Measurements from ENCODE around the gene TEX53.

Gene TEX53

DNA sequence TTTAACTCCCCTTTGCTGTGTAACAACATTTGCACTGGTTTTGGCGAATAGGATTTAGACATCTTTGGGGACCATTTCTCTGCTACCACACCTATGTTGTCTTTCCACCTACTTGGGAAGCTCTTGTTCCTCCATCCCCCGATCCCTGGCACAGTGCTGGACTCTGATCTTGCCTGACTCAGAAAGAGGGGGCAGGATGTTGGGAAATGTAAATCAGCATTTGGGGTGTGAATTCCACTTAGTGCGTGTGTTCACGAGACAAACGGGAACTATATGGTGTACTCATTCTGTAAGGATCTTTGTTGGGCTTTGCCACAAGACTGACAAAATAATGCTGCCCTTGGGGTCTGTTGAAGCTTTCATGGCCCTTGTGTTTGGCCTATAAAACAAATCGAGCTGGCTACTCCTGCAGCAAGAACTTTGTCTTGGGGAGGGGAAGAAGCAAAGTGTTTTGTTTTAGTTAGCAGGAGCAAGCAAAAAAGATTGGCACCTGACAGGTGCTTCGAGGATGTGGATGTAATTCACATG lies 28.0 kb downstream of the TEX53 start:
- Histone ChIP-seq H3K9me2 (replicated peaks; ENCODE audit: control insufficient read depth, low read length) (no peaks in the 10 kb centered on the region), H3K79me2 (ENCODE audit: control insufficient read depth, low read length) (no peaks in the 10 kb centered on the region), H3K9me3 (ENCODE audit: control insufficient read depth, insufficient read depth, low read length) (no peaks in the 10 kb centered on the region), H3K36me3 (ENCODE audit: control insufficient read depth, low read length) (peaks cover 64% of the 10 kb centered on the region), H3K4me3 (ENCODE audit: low read length) (no peak overlapping the region), H3F3A (ENCODE audit: control insufficient read depth, insufficient read depth) (no peaks in the 10 kb centered on the region), H3K4me1 (ENCODE audit: control insufficient read depth, low read length) (no peaks in the 10 kb centered on the region), H3K4me2 (ENCODE audit: low read length) (no peak overlapping the region), H4K20me1 (ENCODE audit: control insufficient read depth, insufficient read depth, low read depth, low read length) (no peaks in the 10 kb centered on the region), H3K27ac (ENCODE audit: low read depth, low read length) (no peak overlapping the region), H3K27me3 (ENCODE audit: control insufficient read depth, low read length) (no peaks in the 10 kb centered on the region)
- TF ChIP-seq EZH2phosphoT487 (IDR thresholded peaks at IDR 0.05; ENCODE audit: borderline replicate concordance, low read length), result no peak
- TF ChIP-seq, protein P1, sequence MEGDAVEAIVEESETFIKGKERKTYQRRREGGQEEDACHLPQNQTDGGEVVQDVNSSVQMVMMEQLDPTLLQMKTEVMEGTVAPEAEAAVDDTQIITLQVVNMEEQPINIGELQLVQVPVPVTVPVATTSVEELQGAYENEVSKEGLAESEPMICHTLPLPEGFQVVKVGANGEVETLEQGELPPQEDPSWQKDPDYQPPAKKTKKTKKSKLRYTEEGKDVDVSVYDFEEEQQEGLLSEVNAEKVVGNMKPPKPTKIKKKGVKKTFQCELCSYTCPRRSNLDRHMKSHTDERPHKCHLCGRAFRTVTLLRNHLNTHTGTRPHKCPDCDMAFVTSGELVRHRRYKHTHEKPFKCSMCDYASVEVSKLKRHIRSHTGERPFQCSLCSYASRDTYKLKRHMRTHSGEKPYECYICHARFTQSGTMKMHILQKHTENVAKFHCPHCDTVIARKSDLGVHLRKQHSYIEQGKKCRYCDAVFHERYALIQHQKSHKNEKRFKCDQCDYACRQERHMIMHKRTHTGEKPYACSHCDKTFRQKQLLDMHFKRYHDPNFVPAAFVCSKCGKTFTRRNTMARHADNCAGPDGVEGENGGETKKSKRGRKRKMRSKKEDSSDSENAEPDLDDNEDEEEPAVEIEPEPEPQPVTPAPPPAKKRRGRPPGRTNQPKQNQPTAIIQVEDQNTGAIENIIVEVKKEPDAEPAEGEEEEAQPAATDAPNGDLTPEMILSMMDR (IDR thresholded peaks at IDR 0.05; ENCODE audit: low read depth, low read length, poor library complexity, severe bottlenecking), result no peak

DNA sequence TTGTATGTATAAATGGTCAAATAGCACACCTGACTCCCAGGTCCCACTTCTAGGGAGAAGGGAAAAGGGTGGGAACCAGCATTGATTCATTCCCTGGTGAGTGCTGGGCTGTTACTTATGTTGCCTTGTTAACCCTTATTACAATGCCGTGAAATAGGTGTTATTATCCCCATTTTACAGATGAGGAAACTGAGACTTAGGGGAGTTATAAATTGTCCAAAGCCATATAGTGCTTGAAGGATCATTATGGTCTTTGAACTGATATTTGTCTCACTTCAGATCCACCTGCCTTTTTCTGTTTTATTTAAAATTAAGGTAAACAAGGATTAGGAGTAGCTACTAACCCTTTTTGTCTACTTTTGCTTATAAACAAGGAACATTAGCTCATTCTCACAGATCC lies 30.1 kb downstream of the TEX53 start:
- H3K36me3 ChIP-seq (ENCODE audit: control insufficient read depth, low read length), result peaks cover 50% of the 10 kb centered on the region
- no peaks in the 10 kb centered on the region for H3F3A ChIP-seq (ENCODE audit: control insufficient read depth, insufficient read depth)
- no peak overlapping the region for H3K4me3 ChIP-seq (ENCODE audit: low read length)
- no peaks in the 10 kb centered on the region for H3K79me2 ChIP-seq (ENCODE audit: control insufficient read depth, low read length)
- H3K27ac ChIP-seq (ENCODE audit: low read depth, low read length), result no peak overlapping the region
- TF ChIP-seq, protein P1 (IDR thresholded peaks at IDR 0.05; ENCODE audit: low read depth, low read length, poor library complexity, severe bottlenecking), result no peak
- TF ChIP-seq EZH2phosphoT487 (IDR thresholded peaks at IDR 0.05; ENCODE audit: borderline replicate concordance, low read length), result no peak
- H3K4me1 ChIP-seq (ENCODE audit: control insufficient read depth, low read length), result no peaks in the 10 kb centered on the region
- H3K9me3 ChIP-seq (ENCODE audit: control insufficient read depth, insufficient read depth, low read length), result no peaks in the 10 kb centered on the region
- H3K4me2 ChIP-seq (ENCODE audit: low read length), result no peak overlapping the region
- H4K20me1 ChIP-seq (ENCODE audit: control insufficient read depth, insufficient read depth, low read depth, low read length), result no peaks in the 10 kb centered on the region
- no peaks in the 10 kb centered on the region for H3K27me3 ChIP-seq (ENCODE audit: control insufficient read depth, low read length)
- no peaks in the 10 kb centered on the region for H3K9me2 ChIP-seq (replicated peaks; ENCODE audit: control insufficient read depth, low read length)

DNA sequence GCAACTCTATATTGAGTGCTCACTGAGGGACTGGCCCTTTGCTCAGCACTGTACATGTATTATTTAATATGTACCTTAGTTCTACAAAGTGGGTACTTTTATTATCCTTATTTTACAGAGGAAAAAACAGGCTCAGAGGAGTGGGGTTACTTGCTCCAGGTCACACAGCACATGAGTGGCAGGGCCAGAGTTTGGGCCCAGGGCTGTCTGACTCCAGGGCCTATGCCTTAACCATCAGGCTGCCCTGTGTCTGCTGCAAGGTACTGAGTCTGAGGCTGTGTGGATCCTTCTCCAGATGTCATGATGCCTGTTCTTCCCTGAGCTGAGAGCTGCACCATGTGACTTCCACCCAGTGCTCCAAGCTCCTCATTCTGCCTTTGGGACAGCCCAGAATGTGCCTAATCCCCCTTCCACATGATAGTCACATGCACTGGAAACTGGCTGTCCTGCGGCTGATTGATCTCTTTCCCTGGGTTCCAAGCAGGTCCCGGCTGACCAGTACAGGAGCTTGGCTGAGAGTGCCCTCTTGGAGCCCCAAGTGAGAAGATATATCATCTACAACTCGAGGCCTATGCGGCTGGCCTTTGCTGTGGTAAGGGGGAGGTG lies 31.1 kb downstream of the TEX53 start:
- Histone ChIP-seq H3K79me2 (ENCODE audit: control insufficient read depth, low read length) (peaks cover 6% of the 10 kb centered on the region), H3K4me2 (ENCODE audit: low read length) (no peak overlapping the region), H3K27me3 (ENCODE audit: control insufficient read depth, low read length) (no peaks in the 10 kb centered on the region), H4K20me1 (ENCODE audit: control insufficient read depth, insufficient read depth, low read depth, low read length) (no peaks in the 10 kb centered on the region), H3K9me3 (ENCODE audit: control insufficient read depth, insufficient read depth, low read length) (no peaks in the 10 kb centered on the region), H3K4me1 (ENCODE audit: control insufficient read depth, low read length) (no peaks in the 10 kb centered on the region), H3K36me3 (ENCODE audit: control insufficient read depth, low read length) (peaks cover 53% of the 10 kb centered on the region), H3K4me3 (ENCODE audit: low read length) (no peak overlapping the region), H3K27ac (ENCODE audit: low read depth, low read length) (no peak overlapping the region), H3K9me2 (replicated peaks; ENCODE audit: control insufficient read depth, low read length) (no peaks in the 10 kb centered on the region), H3F3A (ENCODE audit: control insufficient read depth, insufficient read depth) (no peaks in the 10 kb centered on the region)
- TF ChIP-seq, protein P1 (IDR thresholded peaks at IDR 0.05; ENCODE audit: low read depth, low read length, poor library complexity, severe bottlenecking), result no peak
- TF ChIP-seq EZH2phosphoT487 (IDR thresholded peaks at IDR 0.05; ENCODE audit: borderline replicate concordance, low read length), result no peak
